ENCODE measurements around the gene TMEM183A.
A peak's percentile ranks its signal among the peaks of the same experiment; 100 is the strongest.

Gene TMEM183A

GRCh38 chr1:203031467-203031866 lies 24.3 kb downstream of the TMEM183A start:
- no peak for DNase-seq

GRCh38 chr1:203033287-203033686 lies 26.1 kb downstream of the TMEM183A start:
- DNase-seq: no peak

- DNase-seq: no peak
Observed at GRCh38 chr1:203033917-203034316, 26.7 kb downstream of the TMEM183A start.

- no peak for DNase-seq
Observed at GRCh38 chr1:203034422-203035110, 27.4 kb downstream of the TMEM183A start.

GRCh38 chr1:203035111-203036000 lies 28.2 kb downstream of the TMEM183A start:
- no peak for DNase-seq

- DNase-seq: no peak
Observed at GRCh38 chr1:203036135-203036534, 29.0 kb downstream of the TMEM183A start.

- no peak for DNase-seq
Observed at GRCh38 chr1:203036537-203036936, 29.4 kb downstream of the TMEM183A start.

- no peak for DNase-seq
Observed at GRCh38 chr1:203037509-203038190, 30.5 kb downstream of the TMEM183A start.

- DNase-seq: no peak
Observed at GRCh38 chr1:203038217-203038741, 31.1 kb downstream of the TMEM183A start.

- peak; percentile 54 for DNase-seq
Observed at GRCh38 chr1:203038891-203039608, 31.9 kb downstream of the TMEM183A start.

- no peak for DNase-seq
Observed at GRCh38 chr1:203039609-203040512, 32.7 kb downstream of the TMEM183A start.

GRCh38 chr1:203040513-203041275 lies 33.5 kb downstream of the TMEM183A start:
- no peak for DNase-seq

GRCh38 chr1:203041351-203041932 lies 34.3 kb downstream of the TMEM183A start:
- no peak for DNase-seq

- no peak for DNase-seq
Observed at GRCh38 chr1:203043830-203044545, 36.8 kb downstream of the TMEM183A start.

- no peak for DNase-seq
Observed at GRCh38 chr1:203044546-203045250, 37.5 kb downstream of the TMEM183A start.

- no peak for DNase-seq
Observed at GRCh38 chr1:203045336-203045735, 38.2 kb downstream of the TMEM183A start.

- DNase-seq: no peak
Observed at GRCh38 chr1:203045821-203046594, 38.8 kb downstream of the TMEM183A start.

- DNase-seq: no peak
Observed at GRCh38 chr1:203046984-203047630, 39.9 kb downstream of the TMEM183A start.
